C4-2B (cell line): ENCODE measurements around the gene MLLT6.

ENCODE experiments used
- H3K27ac ChIP-seq: fragments of 450-650 bp; 2 replicates; pipeline ENCODE4 v1.5.1; 2017
- CTCF ChIP-seq: fragments of 450-650 bp; conservative IDR thresholded peaks from 2 replicates; pipeline ENCODE4 v1.5.1; 2017; ENCODE audit warnings: mild to moderate bottlenecking
- ZFX ChIP-seq: fragments of 450-650 bp; IDR thresholded peaks from 2 replicates; pipeline ENCODE4 v1.6.1; 2017

The MLLT6 gene

GRCh38 chr17:38698760-38699159, 6.3 kb upstream of the MLLT6 start:
- TF ChIP-seq CTCF = no peak
- TF ChIP-seq ZFX = no peak

DNA sequence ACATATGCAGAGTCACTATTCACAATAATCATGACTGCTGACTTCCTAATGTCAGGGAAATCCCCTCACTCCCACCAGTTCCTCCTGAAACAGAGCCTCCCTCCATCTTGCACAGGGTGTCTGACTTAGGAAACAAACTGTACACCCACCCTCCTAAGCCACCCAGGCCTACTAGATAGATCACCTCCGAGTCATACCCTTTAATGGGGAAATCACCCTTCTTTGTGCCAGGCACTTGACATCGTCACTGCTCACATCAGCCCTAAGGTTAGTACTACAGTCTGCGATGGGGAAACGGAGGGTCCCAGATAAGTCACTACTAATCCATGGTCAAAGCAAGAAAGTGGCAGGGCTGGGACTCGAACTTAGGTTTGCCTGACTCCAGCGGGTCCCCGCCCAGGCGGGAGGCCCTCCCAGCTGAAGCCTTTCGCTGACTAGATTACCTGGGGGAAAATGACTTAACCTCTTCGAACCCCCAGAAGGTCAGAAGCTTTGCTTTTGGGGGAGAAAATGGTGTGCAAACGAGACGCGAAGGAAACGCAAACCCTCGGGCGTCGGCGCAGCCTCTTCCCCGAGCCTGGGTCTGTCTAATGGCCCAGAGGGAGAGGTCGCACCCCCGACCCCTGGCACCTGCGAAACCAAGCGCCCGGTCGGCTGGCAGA, 3.4 kb upstream of the MLLT6 start:
- H3K27ac ChIP-seq = peak overlapping the region; percentile 98
- TF ChIP-seq CTCF (no peak), ZFX (no peak)

More at GRCh38 chr17:38698760-38699159, 6.3 kb upstream of the MLLT6 start:
- H3K27ac ChIP-seq = no peak overlapping the region

- TF ChIP-seq CTCF (no peak), ZFX (peak; percentile 50; the same call in 1 of the 2 replicates)
- peak overlapping the region; percentile 98 for H3K27ac ChIP-seq
Measured at GRCh38 chr17:38702166-38702915, 2.7 kb upstream of the MLLT6 start.

- H3K27ac ChIP-seq = peak overlapping the region; percentile 98
- TF ChIP-seq ZFX = no peak
- no peak for TF ChIP-seq CTCF
Measured at GRCh38 chr17:38702916-38703741, 1.9 kb upstream of the MLLT6 start.

DNA sequence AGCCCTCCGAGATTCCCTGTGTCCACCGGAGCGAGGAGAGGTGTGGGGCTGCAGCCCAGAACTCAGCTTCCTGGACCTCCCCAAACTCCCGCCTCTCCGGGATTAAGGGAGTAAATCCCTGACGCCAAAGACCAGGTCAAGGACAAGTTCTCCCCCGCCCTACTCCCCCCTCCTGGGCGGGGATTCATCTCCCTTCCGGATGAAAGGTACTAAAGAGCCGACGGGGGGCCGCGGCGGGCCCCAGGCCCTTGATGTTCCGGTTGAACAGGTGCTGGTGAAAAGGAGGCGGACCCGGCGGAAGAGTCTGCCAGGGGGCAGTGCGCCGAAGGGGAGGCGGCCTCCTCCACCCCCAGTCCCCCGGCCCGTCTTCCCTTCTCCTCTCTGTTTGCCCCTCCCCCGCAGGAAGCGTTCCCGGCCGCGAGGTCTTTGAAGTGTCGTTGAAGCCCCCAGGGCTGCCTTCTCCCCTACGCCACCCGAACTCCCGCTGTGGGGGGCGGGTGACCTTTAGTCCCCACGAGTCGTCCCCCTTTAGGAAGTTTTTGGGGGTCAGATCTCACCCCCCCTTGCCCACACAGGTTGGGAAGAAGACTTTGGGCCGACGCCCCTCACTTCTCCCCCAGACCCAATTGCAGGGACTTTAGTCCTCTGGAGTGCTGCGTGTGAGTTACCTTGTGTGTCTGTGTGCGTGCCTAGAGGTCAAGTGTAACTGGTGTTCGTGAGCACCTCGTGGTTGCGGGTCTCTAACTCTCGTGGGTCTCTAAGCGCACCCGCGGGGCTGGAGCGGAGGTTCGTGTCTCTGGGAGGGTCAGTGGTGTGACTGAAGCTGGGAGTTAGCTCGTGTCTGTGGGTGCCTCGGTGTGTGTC, 1.1 kb upstream of the MLLT6 start:
- H3K27ac ChIP-seq = peak overlapping the region; percentile 98
- no peak for TF ChIP-seq ZFX
- TF ChIP-seq CTCF = no peak

GRCh38 chr17:38705523-38705802, 390 bp downstream of the MLLT6 start:
- TF ChIP-seq ZFX (no peak), CTCF (no peak)
- H3K27ac ChIP-seq = peak overlapping the region; percentile 98
